ENCODE measurements around the gene CEACAM7.

DNA sequence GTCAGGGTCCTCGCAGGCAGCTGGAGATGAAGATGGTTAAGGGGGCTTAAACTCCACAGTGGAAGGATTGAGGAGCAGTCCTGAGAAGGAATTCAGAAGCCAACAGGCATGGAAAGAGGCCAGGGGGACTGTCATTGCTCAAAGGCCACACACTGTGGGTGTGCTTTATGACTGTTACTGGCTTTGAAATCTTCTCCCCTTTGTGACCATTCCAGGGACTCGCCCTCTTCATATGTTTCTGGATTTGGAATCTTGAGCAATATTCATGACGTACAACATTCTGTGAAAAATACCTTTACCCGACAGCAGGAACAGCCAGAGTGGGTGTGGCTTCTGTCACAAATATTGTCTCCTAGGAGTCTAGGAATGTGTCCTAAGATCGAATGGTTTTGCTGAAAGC is 16.6 kb downstream of the CEACAM7 start:
- TF ChIP-seq CTCF (IDR thresholded peaks at IDR 0.05 in 2 of 3, conservative IDR thresholded peaks at IDR 0.05 in 1 of 3; ENCODE audit: borderline replicate concordance in 1 of 3, insufficient read depth in 1 of 3, low read depth in 2 of 3, low read length in 2 of 3) (no peak), EZH2 (IDR thresholded peaks at IDR 0.05) (no peak), POLR2A (IDR thresholded peaks at IDR 0.05; ENCODE audit: borderline replicate concordance, extremely low read depth, insufficient read depth, insufficient read length) (no peak), ZFX (IDR thresholded peaks at IDR 0.05) (no peak), JUND (IDR thresholded peaks at IDR 0.05) (no peak), FOSL1 (IDR thresholded peaks at IDR 0.05; ENCODE audit: low read depth) (no peak), POLR2AphosphoS5 (IDR thresholded peaks at IDR 0.05; ENCODE audit: low read depth, low read length) (no peak), EGR1 (IDR thresholded peaks at IDR 0.05; ENCODE audit: low read depth) (no peak), EZH2phosphoT487 (IDR thresholded peaks at IDR 0.05; ENCODE audit: borderline replicate concordance) (no peak)
- TF ChIP-seq, protein P1, sequence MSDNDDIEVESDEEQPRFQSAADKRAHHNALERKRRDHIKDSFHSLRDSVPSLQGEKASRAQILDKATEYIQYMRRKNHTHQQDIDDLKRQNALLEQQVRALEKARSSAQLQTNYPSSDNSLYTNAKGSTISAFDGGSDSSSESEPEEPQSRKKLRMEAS (IDR thresholded peaks at IDR 0.05), result no peak
- TF ChIP-seq, protein P2, sequence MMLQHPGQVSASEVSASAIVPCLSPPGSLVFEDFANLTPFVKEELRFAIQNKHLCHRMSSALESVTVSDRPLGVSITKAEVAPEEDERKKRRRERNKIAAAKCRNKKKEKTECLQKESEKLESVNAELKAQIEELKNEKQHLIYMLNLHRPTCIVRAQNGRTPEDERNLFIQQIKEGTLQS (IDR thresholded peaks at IDR 0.05), result no peak
- TF ChIP-seq, protein P3, sequence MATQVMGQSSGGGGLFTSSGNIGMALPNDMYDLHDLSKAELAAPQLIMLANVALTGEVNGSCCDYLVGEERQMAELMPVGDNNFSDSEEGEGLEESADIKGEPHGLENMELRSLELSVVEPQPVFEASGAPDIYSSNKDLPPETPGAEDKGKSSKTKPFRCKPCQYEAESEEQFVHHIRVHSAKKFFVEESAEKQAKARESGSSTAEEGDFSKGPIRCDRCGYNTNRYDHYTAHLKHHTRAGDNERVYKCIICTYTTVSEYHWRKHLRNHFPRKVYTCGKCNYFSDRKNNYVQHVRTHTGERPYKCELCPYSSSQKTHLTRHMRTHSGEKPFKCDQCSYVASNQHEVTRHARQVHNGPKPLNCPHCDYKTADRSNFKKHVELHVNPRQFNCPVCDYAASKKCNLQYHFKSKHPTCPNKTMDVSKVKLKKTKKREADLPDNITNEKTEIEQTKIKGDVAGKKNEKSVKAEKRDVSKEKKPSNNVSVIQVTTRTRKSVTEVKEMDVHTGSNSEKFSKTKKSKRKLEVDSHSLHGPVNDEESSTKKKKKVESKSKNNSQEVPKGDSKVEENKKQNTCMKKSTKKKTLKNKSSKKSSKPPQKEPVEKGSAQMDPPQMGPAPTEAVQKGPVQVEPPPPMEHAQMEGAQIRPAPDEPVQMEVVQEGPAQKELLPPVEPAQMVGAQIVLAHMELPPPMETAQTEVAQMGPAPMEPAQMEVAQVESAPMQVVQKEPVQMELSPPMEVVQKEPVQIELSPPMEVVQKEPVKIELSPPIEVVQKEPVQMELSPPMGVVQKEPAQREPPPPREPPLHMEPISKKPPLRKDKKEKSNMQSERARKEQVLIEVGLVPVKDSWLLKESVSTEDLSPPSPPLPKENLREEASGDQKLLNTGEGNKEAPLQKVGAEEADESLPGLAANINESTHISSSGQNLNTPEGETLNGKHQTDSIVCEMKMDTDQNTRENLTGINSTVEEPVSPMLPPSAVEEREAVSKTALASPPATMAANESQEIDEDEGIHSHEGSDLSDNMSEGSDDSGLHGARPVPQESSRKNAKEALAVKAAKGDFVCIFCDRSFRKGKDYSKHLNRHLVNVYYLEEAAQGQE (IDR thresholded peaks at IDR 0.05; ENCODE audit: low read depth), result no peak
- TF ChIP-seq, protein P4, sequence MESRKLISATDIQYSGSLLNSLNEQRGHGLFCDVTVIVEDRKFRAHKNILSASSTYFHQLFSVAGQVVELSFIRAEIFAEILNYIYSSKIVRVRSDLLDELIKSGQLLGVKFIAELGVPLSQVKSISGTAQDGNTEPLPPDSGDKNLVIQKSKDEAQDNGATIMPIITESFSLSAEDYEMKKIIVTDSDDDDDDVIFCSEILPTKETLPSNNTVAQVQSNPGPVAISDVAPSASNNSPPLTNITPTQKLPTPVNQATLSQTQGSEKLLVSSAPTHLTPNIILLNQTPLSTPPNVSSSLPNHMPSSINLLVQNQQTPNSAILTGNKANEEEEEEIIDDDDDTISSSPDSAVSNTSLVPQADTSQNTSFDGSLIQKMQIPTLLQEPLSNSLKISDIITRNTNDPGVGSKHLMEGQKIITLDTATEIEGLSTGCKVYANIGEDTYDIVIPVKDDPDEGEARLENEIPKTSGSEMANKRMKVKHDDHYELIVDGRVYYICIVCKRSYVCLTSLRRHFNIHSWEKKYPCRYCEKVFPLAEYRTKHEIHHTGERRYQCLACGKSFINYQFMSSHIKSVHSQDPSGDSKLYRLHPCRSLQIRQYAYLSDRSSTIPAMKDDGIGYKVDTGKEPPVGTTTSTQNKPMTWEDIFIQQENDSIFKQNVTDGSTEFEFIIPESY (IDR thresholded peaks at IDR 0.05; ENCODE audit: extremely low read depth, insufficient replicate concordance, low read length), result no peak
